Measurements from ENCODE around the gene ODAD3.
"Not testable (repeated sequence)": the region's sequence is repeated elsewhere in the genome, so short reads cannot be mapped to it uniquely, and the experiment has no call there.

Gene ODAD3

DNA sequence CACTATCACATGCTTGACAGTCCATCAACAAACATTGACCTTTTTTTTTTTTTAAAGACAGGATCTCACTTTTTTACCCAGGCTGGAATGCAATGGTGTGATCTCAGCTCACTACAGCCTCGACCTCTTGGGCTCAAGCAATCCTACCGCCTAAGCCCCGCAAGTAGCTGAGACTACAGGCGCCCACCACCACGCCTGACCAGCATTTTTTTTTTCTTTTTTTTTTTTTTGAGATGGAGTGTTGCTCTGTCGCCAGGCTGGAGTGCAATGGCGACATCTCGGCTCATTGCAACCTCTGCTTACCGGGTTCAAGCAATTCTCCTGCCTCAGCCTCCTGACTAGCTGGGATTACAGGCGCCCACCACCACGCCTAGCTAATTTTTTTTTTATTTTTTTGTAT, 24.0 kb upstream of the ODAD3 start:
- not testable (repeated sequence) for DNase-seq

GRCh38 chr19:11458236-11458900, 23.4 kb upstream of the ODAD3 start:
- no peak for DNase-seq

- no peak for DNase-seq
These were observed 22.9 kb upstream of the ODAD3 start for GRCh38 chr19:11457831-11458230.

GRCh38 chr19:11457115-11457514, 22.2 kb upstream of the ODAD3 start:
- no peak for DNase-seq

GRCh38 chr19:11456659-11457058, 21.7 kb upstream of the ODAD3 start:
- no peak for DNase-seq

DNA sequence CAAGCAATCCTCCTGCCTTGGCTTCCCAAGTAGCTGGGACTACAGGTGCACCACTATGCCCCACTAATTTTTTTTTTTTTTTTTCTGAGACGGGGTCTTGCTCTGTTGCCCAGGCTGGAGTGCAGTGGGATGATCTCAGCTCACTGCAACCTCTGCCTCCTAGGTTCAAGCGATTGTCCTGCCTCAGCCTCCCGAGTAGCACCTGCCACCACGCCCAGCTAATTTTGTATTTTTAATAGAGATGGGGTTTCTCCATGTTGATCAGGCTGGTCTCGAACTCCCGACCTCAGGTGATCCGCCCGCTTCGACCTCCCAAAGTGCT, 20.3 kb upstream of the ODAD3 start:
- DNase-seq, result not testable (repeated sequence)

- DNase-seq, result no peak
These were observed 18.8 kb upstream of the ODAD3 start for GRCh38 chr19:11453468-11454341.

DNA sequence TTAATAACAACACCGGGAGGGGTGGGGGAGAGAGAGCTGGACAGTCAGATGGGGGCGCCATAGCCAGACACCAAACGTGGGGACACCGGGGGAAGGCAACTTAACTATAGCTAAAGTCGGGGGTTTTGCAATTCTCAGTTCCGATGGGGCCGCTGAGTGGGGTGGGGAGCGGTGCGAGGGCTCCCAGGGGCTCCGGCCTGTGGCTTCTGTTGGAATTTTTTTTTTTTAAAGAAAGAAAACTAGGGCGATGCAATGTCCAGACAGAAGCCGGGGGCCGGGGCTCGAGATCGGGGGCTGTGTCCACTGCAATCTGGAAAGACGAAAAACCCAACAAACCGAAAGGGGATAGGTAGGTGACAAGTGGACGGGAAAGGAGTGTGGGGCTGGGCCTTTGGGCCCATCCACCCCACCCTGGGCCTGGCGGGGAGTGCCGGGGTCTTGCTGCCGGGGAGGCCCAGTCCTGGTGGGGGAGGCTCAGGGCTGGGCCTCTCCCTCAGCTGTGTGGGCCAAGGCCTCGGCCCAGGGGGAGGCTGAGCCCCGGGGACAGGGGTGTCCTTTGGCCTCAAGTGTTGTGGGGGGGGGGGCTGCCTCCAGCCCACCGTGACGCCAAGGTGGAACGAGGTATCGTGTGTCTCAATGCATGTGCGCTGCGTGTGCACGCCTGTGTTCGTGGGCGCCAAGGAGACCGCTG, 17.8 kb upstream of the ODAD3 start:
- DNase-seq, result no peak

DNA sequence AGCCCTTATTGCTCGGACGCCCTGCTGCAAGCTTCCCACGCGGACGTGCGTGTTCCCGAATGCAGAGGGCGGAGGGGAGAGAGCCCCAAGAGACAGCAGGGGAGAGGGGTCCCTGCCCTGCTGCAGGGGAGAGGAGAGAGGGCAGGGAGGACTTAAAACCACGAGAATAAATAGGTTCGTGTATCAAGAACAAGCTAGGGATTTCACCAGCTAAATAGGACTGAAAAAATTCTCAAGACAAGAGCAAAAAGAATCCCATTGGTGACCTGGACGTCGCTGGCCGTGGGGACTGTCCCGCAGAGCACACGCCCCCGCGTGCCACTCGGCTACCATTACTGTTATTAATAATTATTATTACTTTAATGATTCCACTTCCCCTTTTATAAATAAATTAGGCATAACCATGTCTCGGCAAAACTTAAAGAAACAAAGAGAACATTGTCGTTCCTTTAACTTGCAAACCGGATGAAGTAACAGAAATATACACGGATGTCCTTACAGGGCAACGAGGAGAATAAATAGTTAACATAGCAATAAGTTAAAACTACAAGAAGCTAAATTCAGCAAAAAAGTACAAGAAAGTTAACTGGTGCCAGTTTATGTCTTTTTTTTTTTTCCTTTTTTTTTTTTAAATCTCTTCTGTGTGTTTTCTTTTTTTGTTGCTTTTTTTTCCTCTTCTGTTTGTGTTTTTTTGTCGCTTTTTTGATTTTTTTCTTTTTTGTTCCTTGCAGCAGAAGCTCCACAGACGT, 17.1 kb upstream of the ODAD3 start:
- DNase-seq, result no peak

DNA sequence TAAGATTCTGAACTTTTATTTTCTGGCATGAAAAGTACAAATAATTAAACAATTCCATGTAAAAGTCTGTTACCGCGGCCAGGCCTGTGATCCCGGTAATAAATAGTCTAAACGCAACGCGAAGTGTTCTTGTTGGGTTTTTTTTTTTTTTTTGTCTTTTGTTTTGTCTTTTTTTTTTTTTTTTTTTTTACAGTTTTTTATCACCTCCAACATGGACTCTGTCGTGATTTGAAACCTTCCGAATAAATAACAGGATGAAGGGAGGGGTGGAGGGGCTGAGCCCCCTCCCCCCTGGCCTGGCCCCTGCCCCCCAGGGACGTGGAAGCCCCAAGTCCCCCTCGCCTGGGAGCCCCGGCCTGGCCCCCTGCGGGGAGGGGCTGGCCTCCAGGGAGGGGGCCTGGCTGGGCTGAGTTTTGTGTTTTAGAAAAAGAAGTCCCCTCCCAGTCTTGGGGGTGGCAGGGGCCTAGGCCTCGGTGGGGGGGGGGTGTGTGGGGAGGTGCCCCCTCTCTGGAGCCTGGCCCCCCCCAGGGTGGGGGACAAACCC, 16.5 kb upstream of the ODAD3 start:
- no peak for DNase-seq

DNA sequence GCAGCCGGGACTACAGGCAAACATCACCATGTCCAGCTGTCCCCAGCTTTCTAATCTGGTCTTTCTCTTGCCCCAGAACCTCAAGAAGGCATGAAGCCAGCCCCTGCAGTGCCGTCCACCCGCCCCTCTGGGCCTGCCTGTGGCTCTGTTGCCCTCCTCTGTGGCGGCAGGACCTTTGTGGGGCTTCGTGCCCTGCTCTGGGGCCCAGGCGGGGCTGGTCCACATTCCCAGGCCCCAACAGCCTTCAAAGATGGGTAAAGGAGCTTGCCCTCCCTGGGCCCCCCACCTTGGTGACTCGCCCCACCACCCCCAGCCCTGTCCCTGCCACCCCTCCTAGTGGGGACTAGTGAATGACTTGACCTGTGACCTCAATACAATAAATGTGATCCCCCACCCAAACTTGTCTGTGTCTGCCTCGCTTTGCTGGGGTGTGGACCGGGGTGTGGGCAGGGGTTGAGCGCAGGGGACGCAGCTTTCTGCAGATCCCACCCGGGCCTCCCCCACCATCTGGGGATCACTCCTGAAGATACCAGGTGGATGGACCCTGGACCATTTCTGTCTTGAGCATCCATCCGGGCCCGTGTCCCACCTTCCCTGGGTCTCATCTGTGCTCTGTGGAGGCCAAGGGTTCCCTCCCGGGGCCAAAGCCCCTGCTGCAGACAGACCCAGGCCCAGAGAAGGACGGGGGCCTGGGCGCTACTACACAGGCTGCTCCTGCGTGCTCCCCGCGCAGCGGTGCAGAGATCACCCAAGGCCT, 15.8 kb upstream of the ODAD3 start:
- DNase-seq, result no peak

- DNase-seq, result no peak
These were observed 14.1 kb upstream of the ODAD3 start for GRCh38 chr19:11448923-11449554.

DNA sequence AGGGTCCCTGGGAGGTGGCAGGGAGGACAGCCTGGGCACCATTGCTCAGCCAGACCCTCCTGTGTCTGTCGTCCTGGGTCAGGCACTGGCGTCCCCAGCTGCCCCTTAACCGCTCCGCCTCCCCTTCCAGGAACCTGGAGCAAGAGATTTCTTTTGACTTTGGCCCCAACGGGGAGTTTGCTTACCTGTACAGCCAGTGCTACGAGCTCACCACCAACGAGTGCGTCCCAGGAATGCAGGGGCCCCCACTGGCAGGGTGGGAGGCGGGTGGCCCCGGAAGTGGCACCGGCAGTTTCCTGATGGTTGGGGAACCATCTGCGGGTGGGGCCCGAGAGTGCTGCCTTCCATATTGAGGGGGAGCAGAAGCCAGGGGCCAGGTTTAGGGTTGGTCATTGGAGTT, 13.5 kb upstream of the ODAD3 start:
- DNase-seq, result no peak

DNA sequence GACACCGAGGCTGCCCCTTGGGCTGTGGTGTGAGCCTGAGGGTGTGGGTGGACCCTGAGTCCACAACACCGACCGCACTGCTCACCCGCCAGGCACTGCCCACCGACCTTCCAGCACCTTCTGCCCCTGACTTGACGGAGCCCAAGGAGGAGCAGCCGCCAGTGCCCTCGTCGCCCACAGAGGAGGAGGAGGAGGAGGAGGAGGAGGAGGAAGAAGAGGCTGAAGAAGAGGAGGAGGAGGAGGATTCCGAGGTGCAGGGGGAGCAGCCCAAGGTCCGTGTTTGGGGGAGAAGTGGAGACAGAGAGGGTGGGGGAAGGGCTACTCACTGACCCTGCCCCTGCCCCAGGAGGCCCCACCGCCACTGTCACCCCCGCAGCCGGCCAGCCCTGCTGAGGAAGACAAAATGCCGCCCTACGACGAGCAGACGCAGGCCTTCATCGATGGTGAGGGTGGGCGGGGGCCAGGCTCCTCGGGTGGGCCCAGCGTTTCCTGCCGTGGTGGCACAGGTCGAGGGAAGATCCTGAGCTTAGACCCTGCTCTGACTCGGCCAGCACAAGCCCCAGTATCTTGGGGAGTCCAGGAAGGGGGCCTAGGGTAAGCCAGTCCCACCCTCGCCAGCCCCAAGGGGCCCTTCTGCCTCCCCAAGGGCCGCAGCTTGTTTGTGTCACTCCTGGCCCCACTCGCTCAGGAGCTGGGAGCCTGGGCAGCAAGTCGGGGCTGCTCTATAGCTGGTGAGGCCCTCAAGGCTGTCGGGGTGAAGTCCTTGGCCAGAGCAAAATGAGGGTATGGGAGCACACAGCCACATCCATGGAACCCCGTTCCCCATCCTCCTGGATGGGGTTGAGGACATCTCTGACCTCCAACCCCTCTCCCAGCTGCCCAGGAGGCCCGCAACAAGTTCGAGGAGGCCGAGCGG, 12.7 kb upstream of the ODAD3 start:
- DNase-seq, result no peak

- DNase-seq, result peak; percentile 31
These were observed 11.9 kb upstream of the ODAD3 start for GRCh38 chr19:11446652-11447301.

DNA sequence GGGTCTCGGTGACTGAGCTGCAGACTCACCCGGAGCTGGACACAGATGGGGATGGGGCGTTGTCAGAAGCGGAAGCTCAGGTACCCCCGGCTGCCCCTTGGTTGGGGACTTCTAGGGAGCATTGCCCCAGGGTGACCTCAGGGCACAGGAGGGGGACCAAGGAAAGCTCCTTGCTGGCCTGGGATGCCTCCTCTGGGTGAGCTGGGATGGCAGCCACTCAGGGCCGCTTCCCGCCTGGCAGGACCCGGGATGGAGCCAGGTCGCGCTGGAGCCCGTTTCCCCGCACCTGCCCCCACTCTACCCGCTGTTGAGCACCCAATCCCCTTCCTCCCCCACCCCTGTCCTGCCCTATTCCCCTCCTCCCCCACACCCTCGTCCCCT, 11.3 kb upstream of the ODAD3 start:
- no peak for DNase-seq

GRCh38 chr19:11445141-11445540, 10.2 kb upstream of the ODAD3 start:
- DNase-seq, result no peak

DNA sequence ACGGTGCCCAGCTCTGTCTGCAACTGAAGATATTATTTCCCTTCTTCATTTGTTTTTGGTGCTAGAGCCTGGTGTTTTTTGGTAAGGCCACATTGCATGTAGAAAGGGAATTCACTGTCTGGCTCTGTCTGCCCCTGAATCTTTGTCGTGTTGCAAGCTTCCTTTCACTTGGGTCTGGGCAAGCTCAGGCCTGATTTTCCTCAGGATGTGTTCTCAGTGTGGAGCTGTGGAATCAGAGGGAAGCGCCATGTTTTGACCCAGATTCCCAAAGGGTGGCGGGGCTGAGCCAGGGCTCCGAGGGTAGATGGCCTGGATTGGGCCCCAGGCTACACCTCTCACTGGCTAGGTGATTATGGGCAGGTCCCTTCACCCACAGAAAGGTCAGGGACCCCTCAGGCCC, 9.1 kb upstream of the ODAD3 start:
- no peak for DNase-seq

DNA sequence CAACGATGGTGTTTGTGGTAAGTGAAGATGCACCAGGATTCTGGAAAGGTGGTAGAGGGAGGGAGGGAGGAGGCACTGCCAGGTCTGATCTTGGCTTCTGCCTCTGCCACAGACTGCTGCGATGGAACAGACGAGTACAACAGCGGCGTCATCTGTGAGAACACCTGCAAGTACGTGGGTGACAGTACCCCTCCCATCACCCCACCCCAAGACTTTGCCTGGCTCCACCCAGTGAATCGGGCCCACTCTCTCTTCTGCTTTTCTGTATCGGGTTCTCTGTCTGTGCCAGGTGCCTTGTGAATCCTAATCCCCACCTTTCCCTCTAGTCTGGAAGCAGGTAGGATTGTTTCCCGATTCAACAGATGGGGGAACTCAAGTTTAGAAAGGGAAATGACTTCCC, 3.0 kb upstream of the ODAD3 start:
- DNase-seq, result no peak

GRCh38 chr19:11435833-11436313, 952 bp upstream of the ODAD3 start:
- no peak for DNase-seq

Measured in central memory CD4-positive, alpha-beta T cell (primary cell).